NCI-H2107 treated with DMSO at 0.1 percent for 48 hours (cell line): ENCODE data around the gene LMBR1L.

Experiments
- DNase-seq: peaks from one replicate; lab custom pipeline; 2025; ENCODE audit not compliant: unreplicated experiment; lab: John Stamatoyannopoulos, UW

The LMBR1L gene

GRCh38 chr12:49054524-49054923 lies 56.1 kb downstream of the LMBR1L start:
- DNase-seq: no peak

GRCh38 chr12:49054096-49054495 lies 56.6 kb downstream of the LMBR1L start:
- DNase-seq: no peak

GRCh38 chr12:49052451-49053208 lies 58.0 kb downstream of the LMBR1L start:
- no peak for DNase-seq

GRCh38 chr12:49051777-49052438 lies 58.7 kb downstream of the LMBR1L start:
- no peak for DNase-seq

GRCh38 chr12:49051373-49051764 lies 59.3 kb downstream of the LMBR1L start:
- DNase-seq: no peak

- no peak for DNase-seq
Measured at GRCh38 chr12:49050507-49051372, 59.9 kb downstream of the LMBR1L start.

- DNase-seq: no peak
Measured at GRCh38 chr12:49049566-49050224, 61.0 kb downstream of the LMBR1L start.

GRCh38 chr12:49048953-49049352 lies 61.7 kb downstream of the LMBR1L start:
- DNase-seq: no peak
